OCI-LY3 (cell line): ENCODE data around the gene IZUMO1.

Experiments
- H2AFZ ChIP-seq: fragments of 200-600, 300-600 bp; shearing (Covaris generic); 2 replicates; pipeline ENCODE4 v1.6.0; 2014; ENCODE audit warnings: antibody characterized with exemption, low read depth, low read length
- H3K27ac ChIP-seq: fragments of 200-600, 300-600 bp; sonication (generic); 2 replicates; pipeline ENCODE4 v1.5.1; 2014; ENCODE audit warnings: mild to moderate bottlenecking, low read length, moderate library complexity, mixed read lengths
- H3K27me3 ChIP-seq: fragments of 200-600, 300-600 bp; sonication (generic); 2 replicates; pipeline ENCODE4 v1.6.1; 2014; ENCODE audit warnings: low read depth, low read length, mixed read lengths
- H3K36me3 ChIP-seq: fragments of 200-600, 300-600 bp; sonication (generic); replicated peaks from 2 replicates; pipeline ENCODE3; 2014; ENCODE audit warnings: low read depth, low read length, mixed read lengths
- H3K4me1 ChIP-seq: fragments of 300-600, 200-600 bp; sonication (generic); 2 replicates; pipeline ENCODE4 v1.6.1; 2014; ENCODE audit warnings: low read length, mixed read lengths
- H3K4me2 ChIP-seq: fragments of 200-600, 300-600 bp; sonication (generic); 2 replicates; pipeline ENCODE4 v1.6.1; 2014; ENCODE audit warnings: low read length, mixed read lengths
- H3K4me3 ChIP-seq: fragments of 300-600, 200-600 bp; sonication (generic); 2 replicates; pipeline ENCODE4 v1.5.1; 2014; ENCODE audit warnings: antibody characterized with exemption, mild to moderate bottlenecking, low read length, moderate library complexity
- H3K79me2 ChIP-seq: fragments of 300-600, 200-600 bp; shearing (Covaris generic); 2 replicates; pipeline ENCODE4 v1.6.1; 2014; ENCODE audit warnings: mild to moderate bottlenecking, low read length, mixed read lengths
- H3K9ac ChIP-seq: fragments of 300-600, 200-600 bp; shearing (Covaris generic); 2 replicates; pipeline ENCODE4 v1.6.0; 2014; ENCODE audit warnings: mild to moderate bottlenecking, low read length, moderate library complexity
- H3K9me3 ChIP-seq: fragments of 200-600, 300-600 bp; shearing (Covaris generic); 2 replicates; pipeline ENCODE4 v1.6.1; 2014; ENCODE audit warnings: low read length, mixed read lengths; ENCODE audit not compliant: insufficient read depth
- H4K20me1 ChIP-seq: fragments of 200-600, 300-600 bp; sonication (generic); 2 replicates; pipeline ENCODE4 v1.6.1; 2016; ENCODE audit warnings: low read length, mixed read lengths; ENCODE audit not compliant: insufficient read depth
- EZH2phosphoT487 ChIP-seq: fragments of 200-600 bp; shearing (Covaris generic); IDR thresholded peaks from 2 replicates; pipeline ENCODE4 v1.6.1; 2018; ENCODE audit warnings: antibody characterized with exemption, mixed run types, low read depth
- TF ChIP-seq, protein P1 (sequence below): fragments of 200-600, 300-600 bp; sonication (generic); IDR thresholded peaks from 2 replicates; pipeline ENCODE4 v1.5.1; 2014; ENCODE audit warnings: antibody characterized with exemption, low read length, low read depth

Gene IZUMO1

DNA sequence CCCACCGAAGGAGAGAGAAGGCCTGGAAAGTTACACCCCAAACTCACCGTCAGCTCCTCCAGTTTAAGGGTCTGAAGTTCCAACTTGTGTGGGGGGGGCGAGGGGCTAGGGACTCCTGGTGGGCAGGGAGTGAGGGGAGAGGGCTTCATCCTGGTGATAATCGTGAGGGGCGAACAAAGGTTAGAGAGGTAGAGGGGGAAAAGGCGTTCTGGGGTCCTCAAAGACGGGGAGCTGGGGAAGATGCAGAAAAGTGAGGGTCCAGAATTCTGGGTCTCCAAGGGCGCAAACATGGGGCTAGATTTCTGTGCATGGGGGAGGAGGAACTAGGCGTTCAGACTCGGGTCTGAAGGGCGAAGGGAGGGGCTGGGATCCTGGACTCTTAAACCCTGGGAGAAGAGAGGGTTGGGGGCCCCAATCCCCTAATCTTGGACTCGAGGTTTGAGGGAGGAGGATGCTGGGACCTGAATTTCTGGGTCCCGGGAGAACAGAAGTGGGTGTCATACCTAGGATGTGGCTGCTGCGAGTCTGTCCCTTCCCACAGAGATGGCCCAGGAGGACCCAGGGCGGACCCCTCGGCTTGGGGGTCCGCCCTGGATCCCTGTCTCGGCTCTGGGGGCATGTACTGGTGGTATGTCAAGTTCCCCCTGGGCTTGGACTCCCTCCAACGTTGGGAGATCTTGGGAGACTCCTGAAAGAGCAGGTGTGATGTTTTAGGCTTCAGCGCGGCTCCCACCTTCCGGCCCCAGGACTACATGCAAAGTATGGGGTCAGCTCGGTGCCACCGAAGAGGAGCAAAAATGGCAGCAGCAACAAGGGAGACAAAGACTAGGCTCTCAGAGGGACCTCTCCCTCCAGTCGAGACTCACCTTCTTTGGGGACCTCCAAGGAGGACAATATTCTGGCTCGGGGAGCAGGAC is 31.7 kb downstream of the IZUMO1 start:
- no peak for TF ChIP-seq EZH2phosphoT487
- TF ChIP-seq, protein P1, sequence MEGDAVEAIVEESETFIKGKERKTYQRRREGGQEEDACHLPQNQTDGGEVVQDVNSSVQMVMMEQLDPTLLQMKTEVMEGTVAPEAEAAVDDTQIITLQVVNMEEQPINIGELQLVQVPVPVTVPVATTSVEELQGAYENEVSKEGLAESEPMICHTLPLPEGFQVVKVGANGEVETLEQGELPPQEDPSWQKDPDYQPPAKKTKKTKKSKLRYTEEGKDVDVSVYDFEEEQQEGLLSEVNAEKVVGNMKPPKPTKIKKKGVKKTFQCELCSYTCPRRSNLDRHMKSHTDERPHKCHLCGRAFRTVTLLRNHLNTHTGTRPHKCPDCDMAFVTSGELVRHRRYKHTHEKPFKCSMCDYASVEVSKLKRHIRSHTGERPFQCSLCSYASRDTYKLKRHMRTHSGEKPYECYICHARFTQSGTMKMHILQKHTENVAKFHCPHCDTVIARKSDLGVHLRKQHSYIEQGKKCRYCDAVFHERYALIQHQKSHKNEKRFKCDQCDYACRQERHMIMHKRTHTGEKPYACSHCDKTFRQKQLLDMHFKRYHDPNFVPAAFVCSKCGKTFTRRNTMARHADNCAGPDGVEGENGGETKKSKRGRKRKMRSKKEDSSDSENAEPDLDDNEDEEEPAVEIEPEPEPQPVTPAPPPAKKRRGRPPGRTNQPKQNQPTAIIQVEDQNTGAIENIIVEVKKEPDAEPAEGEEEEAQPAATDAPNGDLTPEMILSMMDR, result no peak
- Histone ChIP-seq H3K4me3 (peak overlapping the region; percentile 85), H2AFZ (0 out of 2 replicates have a peak overlapping the region, but pooled peaks have one; percentile 21), H4K20me1 (no peaks in the 10 kb centered on the region), H3K27ac (peak overlapping the region; percentile 44), H3K4me1 (peaks cover 17% of the 10 kb centered on the region), H3K9me3 (peaks cover 5% of the 10 kb centered on the region; the same call in 1 of the 2 replicates), H3K79me2 (peaks cover 6% of the 10 kb centered on the region; the same call in 1 of the 2 replicates), H3K27me3 (no peaks in the 10 kb centered on the region), H3K36me3 (peaks cover 6% of the 10 kb centered on the region), H3K9ac (peak overlapping the region; percentile 89), H3K4me2 (peak overlapping the region; percentile 94)

DNA sequence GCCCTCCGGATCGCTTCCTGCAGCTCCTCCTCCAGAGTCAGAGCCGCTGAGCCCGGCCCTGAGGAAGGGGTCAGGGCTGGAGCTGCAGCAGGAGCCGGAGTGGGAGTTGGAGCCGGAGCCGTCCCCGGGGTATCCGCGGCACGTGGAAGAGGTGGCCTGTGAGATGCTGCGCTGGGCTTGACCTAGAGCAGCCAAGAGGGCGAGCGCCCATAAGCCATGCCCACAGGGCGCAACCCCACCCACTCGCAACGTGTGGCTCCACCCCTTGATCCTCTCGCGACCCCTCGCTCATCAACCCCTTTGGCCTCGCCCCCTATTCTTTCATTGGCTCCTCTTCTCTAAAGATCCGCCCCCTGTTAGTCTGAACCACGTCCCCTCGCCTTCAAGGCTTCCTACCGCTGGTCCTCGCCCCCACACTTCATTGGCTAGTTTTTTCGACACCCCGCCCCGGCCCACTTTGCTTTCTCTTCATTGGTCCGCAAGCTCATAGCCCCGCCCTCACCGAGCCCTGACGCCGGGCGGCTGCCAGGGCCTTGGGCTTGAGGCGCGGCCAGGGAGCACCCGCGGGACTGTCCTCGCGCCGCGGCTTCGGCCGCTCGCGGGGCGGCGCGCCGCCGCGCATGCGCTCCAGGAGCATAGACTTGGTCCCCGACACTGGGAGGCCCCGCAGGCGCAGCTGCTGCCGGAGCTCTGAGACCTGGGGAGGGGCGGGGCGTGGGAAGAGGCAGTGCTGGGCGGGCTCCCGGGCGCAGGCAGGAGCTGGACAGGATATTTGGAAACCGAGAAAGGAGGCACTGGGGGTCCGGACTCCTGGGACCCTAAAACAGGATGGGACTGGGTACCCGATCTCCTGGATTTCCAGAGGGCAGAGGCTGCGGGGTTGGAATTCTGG is 32.6 kb downstream of the IZUMO1 start:
- Histone ChIP-seq H3K9me3 (peaks cover 5% of the 10 kb centered on the region; the same call in 1 of the 2 replicates), H3K4me3 (peak overlapping the region; percentile 90), H3K4me1 (peaks cover 15% of the 10 kb centered on the region), H4K20me1 (no peaks in the 10 kb centered on the region), H3K36me3 (peaks cover 6% of the 10 kb centered on the region), H3K79me2 (peaks cover 6% of the 10 kb centered on the region; the same call in 1 of the 2 replicates), H3K9ac (peak overlapping the region; percentile 89), H3K27me3 (no peaks in the 10 kb centered on the region), H3K4me2 (peak overlapping the region; percentile 94), H2AFZ (peak overlapping the region; percentile 87), H3K27ac (peak overlapping the region; percentile 44)
- no peak for TF ChIP-seq EZH2phosphoT487
- TF ChIP-seq, protein P1, result no peak

DNA sequence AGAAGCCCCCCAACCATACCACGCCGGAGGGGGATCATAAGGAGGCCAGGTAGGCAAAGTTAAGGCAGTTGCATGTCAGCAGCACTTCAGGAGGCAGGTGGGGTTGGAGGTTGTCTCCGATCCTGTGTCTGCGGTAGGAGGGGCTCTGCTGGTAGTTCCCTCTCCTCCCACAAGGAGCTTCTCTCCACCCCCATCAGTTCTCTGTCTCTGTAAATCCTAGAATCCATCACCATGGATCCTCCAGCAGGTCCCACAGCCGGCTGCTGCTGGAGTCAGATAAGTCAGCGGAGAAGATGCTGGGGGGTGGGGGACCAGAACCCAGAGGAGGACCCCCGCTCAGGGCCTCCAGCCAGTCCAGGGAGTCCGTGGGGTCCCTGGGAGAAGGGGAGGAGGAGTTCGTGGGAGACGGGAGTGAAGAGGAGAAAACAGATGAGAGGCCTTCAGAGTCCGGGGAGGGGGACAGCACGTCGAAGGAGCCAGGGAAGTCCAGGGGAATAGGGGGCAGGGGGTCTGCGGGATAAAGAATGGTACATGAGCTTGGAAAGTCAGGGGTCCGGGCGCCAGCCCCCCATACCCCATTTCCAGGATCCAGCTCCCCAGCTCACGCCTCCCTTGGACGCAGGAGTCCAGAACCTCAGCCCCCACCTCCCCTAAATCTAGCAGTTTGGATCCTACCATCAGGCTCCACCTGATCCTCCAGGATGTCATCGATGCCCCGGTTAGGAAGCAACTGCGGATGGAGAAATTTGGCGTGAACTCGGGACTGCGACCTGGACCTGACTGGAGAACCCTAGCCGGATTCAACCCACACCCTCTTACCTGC is 33.5 kb downstream of the IZUMO1 start:
- Histone ChIP-seq H3K9ac (peak overlapping the region; percentile 71), H4K20me1 (no peaks in the 10 kb centered on the region), H3K27me3 (no peaks in the 10 kb centered on the region), H3K4me1 (peaks cover 15% of the 10 kb centered on the region), H2AFZ (peak overlapping the region; percentile 87), H3K79me2 (peaks cover 6% of the 10 kb centered on the region; the same call in 1 of the 2 replicates), H3K36me3 (peaks cover 6% of the 10 kb centered on the region), H3K4me3 (peak overlapping the region; percentile 90), H3K27ac (no peak overlapping the region), H3K9me3 (peaks cover 5% of the 10 kb centered on the region; the same call in 1 of the 2 replicates), H3K4me2 (peak overlapping the region; percentile 90)
- TF ChIP-seq, protein P1, result no peak
- TF ChIP-seq EZH2phosphoT487, result no peak
